Ectodermal cell (in vitro differentiated cells): ENCODE results near the gene OSBPL1A.
"Not testable (repeated sequence)": the region's sequence is repeated elsewhere in the genome, so short reads cannot be mapped to it uniquely, and the experiment has no call there.

Experiments
- H3K27ac ChIP-seq: 2 replicates; pipeline ENCODE4 v1.7.0; 2013; ENCODE audit warnings: mild to moderate bottlenecking, low read depth, low read length; ENCODE audit not compliant: insufficient read depth, poor library complexity, severe bottlenecking
- H3K27me3 ChIP-seq: 2 replicates; pipeline ENCODE4 v1.7.0; 2013; ENCODE audit warnings: mild to moderate bottlenecking, low read length; ENCODE audit not compliant: insufficient read depth, control insufficient read depth, poor library complexity, severe bottlenecking
- H3K36me3 ChIP-seq: one replicate; pipeline ENCODE4 v1.7.0; 2013; ENCODE audit warnings: low read length; ENCODE audit not compliant: control insufficient read depth, insufficient read depth
- H3K4me1 ChIP-seq: one replicate; pipeline ENCODE4 v1.7.0; 2013; ENCODE audit warnings: low read length; ENCODE audit not compliant: control insufficient read depth, insufficient read depth
- H3K4me3 ChIP-seq: 2 replicates; pipeline ENCODE4 v1.7.0; 2013; ENCODE audit warnings: low read depth, low read length, control low read depth; ENCODE audit not compliant: insufficient read depth
- H3K9me3 ChIP-seq: 2 replicates; pipeline ENCODE4 v1.7.0; 2013; ENCODE audit warnings: mild to moderate bottlenecking, low read length, moderate library complexity; ENCODE audit not compliant: control insufficient read depth
- WGBS, 2 experiments: methylation state at CpG; one replicate each; pipeline ENCODE4 v1.1.7; 2013; ENCODE audit warnings: missing lambda C conversion rate in 2 of 2; 5-methylcytosine and 5-hydroxymethylcytosine counted together

Gene OSBPL1A

DNA sequence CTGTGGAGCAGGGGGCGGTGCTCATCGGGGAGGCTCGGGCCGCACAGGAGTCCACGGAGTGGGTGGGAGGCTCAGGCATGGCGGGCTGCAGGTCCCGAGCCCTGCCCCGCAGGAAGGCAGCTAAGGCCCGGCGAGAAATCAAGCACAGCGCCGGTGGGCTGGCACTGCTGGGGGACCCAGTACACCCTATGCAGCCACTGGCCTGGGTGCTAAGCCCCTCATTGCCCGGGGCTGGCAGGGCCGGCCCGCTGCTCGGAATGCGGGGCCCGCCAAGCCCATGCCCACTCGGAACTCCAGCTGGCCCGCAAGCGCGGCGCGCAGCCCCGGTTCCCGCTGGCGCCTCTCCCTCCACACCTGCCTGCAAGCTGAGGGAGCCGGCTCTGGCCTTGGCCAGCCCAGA is 248.0 kb downstream of the OSBPL1A start:
- H3K27me3 ChIP-seq, H3K4me3 ChIP-seq, H3K27ac ChIP-seq, H3K4me1 ChIP-seq, H3K9me3 ChIP-seq, H3K36me3 ChIP-seq: not testable (repeated sequence)
- 93 to 94% methylated on average over 28 of the region's 28 CpGs for WGBS, 2 experiments

DNA sequence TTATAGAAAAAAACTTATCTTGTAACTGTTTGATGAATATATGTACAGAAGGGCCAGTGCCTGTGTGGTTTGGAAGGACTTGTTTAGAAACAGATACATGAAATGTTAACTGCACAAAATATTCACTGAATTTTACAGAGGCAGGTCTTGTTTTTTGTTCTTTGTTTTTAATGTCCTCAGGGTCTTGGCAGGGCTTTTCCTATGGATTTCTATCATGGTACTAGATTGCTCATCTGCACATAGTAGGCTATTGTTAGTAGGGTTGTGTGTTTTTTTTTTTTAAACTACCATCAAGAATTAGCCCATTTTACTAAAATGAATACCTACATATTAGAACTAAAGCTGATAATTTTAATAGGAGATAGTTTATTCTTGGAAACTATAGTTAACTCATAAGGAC is 255.2 kb downstream of the OSBPL1A start:
- Histone ChIP-seq H3K36me3 (no peaks in the 10 kb centered on the region), H3K4me1 (no peaks in the 10 kb centered on the region), H3K27me3 (no peaks in the 10 kb centered on the region), H3K9me3 (no peaks in the 10 kb centered on the region), H3K4me3 (no peak overlapping the region), H3K27ac (no peak overlapping the region)

- Histone ChIP-seq H3K9me3 (no peaks in the 10 kb centered on the region), H3K4me1 (no peaks in the 10 kb centered on the region), H3K4me3 (no peak overlapping the region), H3K27me3 (no peaks in the 10 kb centered on the region), H3K36me3 (no peaks in the 10 kb centered on the region), H3K27ac (no peak overlapping the region)
- 97 to 99% methylated on average over 2 of the region's 2 CpGs for WGBS, 2 experiments
Observed at GRCh38 chr18:24140697-24141096, 256.9 kb downstream of the OSBPL1A start.

- Histone ChIP-seq H3K27ac (peak within 1 kb of the TSS; percentile 11), H3K27me3 (no peaks in the 10 kb centered on the region), H3K4me3 (peak within 1 kb of the TSS; percentile 59), H3K9me3 (no peaks in the 10 kb centered on the region), H3K36me3 (no peaks in the 10 kb centered on the region), H3K4me1 (no peaks in the 10 kb centered on the region)
- 10 to 12% methylated on average over 63 of the region's 63 CpGs for WGBS, 2 experiments
Observed at GRCh38 chr18:24138789-24139616, 258.6 kb downstream of the OSBPL1A start, which contains the start of gene CABYR. TSS of gene CABYR (plus strand) at chr18:24139062. CDS start at chr18:24143115, 4,053 bp downstream.

DNA sequence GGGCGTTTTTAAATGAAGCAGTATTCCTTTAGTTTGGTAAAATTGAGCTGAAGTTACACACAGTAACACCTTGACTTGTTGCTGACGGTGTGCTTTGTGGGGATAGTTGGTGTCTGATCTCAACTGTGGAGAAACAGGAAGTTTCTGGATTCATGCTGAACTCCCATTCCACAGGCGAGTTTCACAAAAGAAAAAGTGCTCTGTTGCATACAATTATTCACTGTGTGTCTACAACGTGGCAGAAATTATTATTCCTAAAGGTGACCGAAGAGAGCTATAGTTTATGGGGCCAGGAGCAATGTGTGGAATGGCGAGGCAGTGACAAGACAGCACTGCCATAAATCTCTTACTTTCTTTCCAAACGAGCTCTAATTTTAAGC is 259.2 kb downstream of the OSBPL1A start:
- Histone ChIP-seq H3K4me3 (peak overlapping the region; percentile 59), H3K36me3 (no peaks in the 10 kb centered on the region), H3K9me3 (no peaks in the 10 kb centered on the region), H3K27ac (no peak overlapping the region), H3K27me3 (no peaks in the 10 kb centered on the region), H3K4me1 (no peaks in the 10 kb centered on the region)
- WGBS, 2 experiments, result 68 to 75% methylated on average over 7 of the region's 7 CpGs

DNA sequence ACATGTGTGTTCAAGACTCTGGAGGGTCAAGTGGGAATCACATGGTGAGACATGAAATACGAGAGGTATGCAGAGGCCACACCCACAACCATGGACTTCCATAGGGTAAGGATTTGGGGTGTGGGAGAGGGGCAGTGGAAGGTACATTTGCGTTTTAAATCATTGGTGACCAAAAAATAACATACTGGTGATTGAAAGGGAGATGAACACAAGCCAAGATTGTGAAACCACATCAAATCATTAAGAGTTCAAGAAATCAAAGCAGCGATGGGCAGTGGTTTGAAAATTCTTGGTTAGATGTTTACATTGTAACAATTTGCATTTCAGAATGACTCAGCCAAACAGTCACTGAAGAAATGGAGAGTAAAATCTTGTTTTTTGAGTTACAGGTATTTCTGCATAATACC is 260.7 kb downstream of the OSBPL1A start:
- Histone ChIP-seq H3K4me3 (no peak overlapping the region), H3K27ac (no peak overlapping the region), H3K27me3 (no peaks in the 10 kb centered on the region), H3K4me1 (no peaks in the 10 kb centered on the region), H3K36me3 (no peaks in the 10 kb centered on the region), H3K9me3 (no peaks in the 10 kb centered on the region)
- WGBS, 2 experiments, result 84 to 97% methylated on average over 3 of the region's 3 CpGs

GRCh38 chr18:24130494-24130893 is 267.1 kb downstream of the OSBPL1A start:
- no peak overlapping the region for H3K4me3 ChIP-seq
- H3K27ac ChIP-seq, result no peak overlapping the region
- no peaks in the 10 kb centered on the region for H3K9me3 ChIP-seq
- H3K4me1 ChIP-seq, result no peaks in the 10 kb centered on the region
- 89 to 90% methylated on average over 1 to 2 of the region's 2 CpGs for WGBS, 2 experiments
- H3K27me3 ChIP-seq, result no peaks in the 10 kb centered on the region
- H3K36me3 ChIP-seq, result no peaks in the 10 kb centered on the region

DNA sequence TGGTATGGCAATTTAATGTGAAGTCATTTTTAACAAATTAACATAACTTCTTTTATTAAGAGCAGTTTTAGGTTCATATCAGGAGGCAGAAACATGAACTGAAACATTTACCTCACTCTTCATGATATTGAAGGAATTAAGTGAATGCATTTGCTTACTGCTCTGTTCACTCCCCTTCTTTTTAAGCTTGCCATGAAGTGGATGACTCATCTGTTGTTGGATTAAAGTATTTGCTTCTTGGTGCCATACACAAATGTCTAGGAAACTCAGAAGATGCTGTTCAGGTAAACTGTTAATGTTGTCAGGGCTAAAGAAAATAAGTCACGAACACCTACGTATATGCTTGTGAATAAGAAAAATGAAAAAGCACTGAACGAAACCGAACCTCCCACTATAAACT is 268.9 kb downstream of the OSBPL1A start:
- Histone ChIP-seq H3K27me3 (no peaks in the 10 kb centered on the region), H3K9me3 (no peaks in the 10 kb centered on the region), H3K36me3 (no peaks in the 10 kb centered on the region), H3K4me3 (no peak overlapping the region), H3K27ac (no peak overlapping the region), H3K4me1 (no peaks in the 10 kb centered on the region)
- 94 to 100% methylated on average over 1 to 3 of the region's 4 CpGs for WGBS, 2 experiments

GRCh38 chr18:24127735-24128134 is 269.9 kb downstream of the OSBPL1A start:
- Histone ChIP-seq H3K4me1 (no peaks in the 10 kb centered on the region), H3K27ac (no peak overlapping the region), H3K4me3 (no peak overlapping the region), H3K36me3 (no peaks in the 10 kb centered on the region), H3K9me3 (no peaks in the 10 kb centered on the region), H3K27me3 (no peaks in the 10 kb centered on the region)
- 75 to 87% methylated on average over 3 of the region's 3 CpGs for WGBS, 2 experiments

GRCh38 chr18:24126155-24126961 is 271.3 kb downstream of the OSBPL1A start:
- no peaks in the 10 kb centered on the region for H3K36me3 ChIP-seq
- no peak overlapping the region for H3K4me3 ChIP-seq
- no peak overlapping the region for H3K27ac ChIP-seq
- no peaks in the 10 kb centered on the region for H3K4me1 ChIP-seq
- no peaks in the 10 kb centered on the region for H3K27me3 ChIP-seq
- WGBS, 2 experiments, result 87 to 89% methylated on average over 3 of the region's 3 CpGs
- no peaks in the 10 kb centered on the region for H3K9me3 ChIP-seq
